AG04450 (cell line): ENCODE data around the gene DCLK1. TPM values are rescaled to one million over a fixed set of nuclear protein-coding genes. Genes with fewer than 3 reads are reported as not detected.

Experiments
- CTCF ChIA-PET: fragments of 300-600, 350-600 bp; formaldehyde crosslinking; extraction: SDS; loops from one replicate; lab custom pipeline; 2022; ENCODE audit warnings: antibody characterized with exemption, inconsistent platforms; lab: Charles Lee
- POLR2A ChIA-PET: fragments of 350-600 bp; formaldehyde crosslinking; extraction: SDS; loops from one replicate; lab custom pipeline; 2021; ENCODE audit warnings: antibody characterized with exemption, inconsistent platforms; lab: Yijun Ruan, JAX
- DNase-seq: peaks from one replicate; pipeline ENCODE4 v3.0.0-alpha.2; 2011; ENCODE audit warnings: low read depth, low spot score
- H3K27ac ChIP-seq: one replicate; pipeline ENCODE4 v1.5.1; 2012; ENCODE audit warnings: low read depth, low read length, control low read depth
- H3K27me3 ChIP-seq: one replicate; pipeline ENCODE4 v1.6.0; 2012; ENCODE audit warnings: low read length; ENCODE audit not compliant: control insufficient read depth, insufficient read depth
- H3K4me3 ChIP-seq: 2 replicates; pipeline ENCODE4 v1.5.1; 2011; ENCODE audit warnings: mild to moderate bottlenecking, low read depth, low read length, control low read depth
- H3K9me3 ChIP-seq: 2 replicates; pipeline ENCODE4 v1.5.1; 2012; ENCODE audit warnings: low read length; ENCODE audit not compliant: control insufficient read depth, insufficient read depth
- polyA plus RNA-seq: library from polyadenylated mRNA; depleted of rRNA; stranded (reverse); fragments of >200 nt; gene quantifications from 2 replicates; pipeline ENCODE4 v1.2.3, GENCODE V29; 2011
- TF ChIP-seq, protein P1 (sequence below): IDR thresholded peaks from 2 replicates; pipeline ENCODE4 v1.5.1; 2011; ENCODE audit warnings: low read depth, low read length, control low read depth, inconsistent platforms

Gene DCLK1
- polyA plus RNA-seq, 1 experiment: not detected

GRCh38 chr13:36031490-36031889 is 99.7 kb downstream of the DCLK1 start:
- H3K27ac ChIP-seq: no peak overlapping the region
- H3K27me3 ChIP-seq: no peaks in the 10 kb centered on the region
- H3K9me3 ChIP-seq: no peaks in the 10 kb centered on the region
- TF ChIP-seq, protein P1, sequence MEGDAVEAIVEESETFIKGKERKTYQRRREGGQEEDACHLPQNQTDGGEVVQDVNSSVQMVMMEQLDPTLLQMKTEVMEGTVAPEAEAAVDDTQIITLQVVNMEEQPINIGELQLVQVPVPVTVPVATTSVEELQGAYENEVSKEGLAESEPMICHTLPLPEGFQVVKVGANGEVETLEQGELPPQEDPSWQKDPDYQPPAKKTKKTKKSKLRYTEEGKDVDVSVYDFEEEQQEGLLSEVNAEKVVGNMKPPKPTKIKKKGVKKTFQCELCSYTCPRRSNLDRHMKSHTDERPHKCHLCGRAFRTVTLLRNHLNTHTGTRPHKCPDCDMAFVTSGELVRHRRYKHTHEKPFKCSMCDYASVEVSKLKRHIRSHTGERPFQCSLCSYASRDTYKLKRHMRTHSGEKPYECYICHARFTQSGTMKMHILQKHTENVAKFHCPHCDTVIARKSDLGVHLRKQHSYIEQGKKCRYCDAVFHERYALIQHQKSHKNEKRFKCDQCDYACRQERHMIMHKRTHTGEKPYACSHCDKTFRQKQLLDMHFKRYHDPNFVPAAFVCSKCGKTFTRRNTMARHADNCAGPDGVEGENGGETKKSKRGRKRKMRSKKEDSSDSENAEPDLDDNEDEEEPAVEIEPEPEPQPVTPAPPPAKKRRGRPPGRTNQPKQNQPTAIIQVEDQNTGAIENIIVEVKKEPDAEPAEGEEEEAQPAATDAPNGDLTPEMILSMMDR: no peak
- no peak overlapping the region for H3K4me3 ChIP-seq
- DNase-seq: no peak
- ChIA-PET CTCF (interaction anchor here (0.6 kb wide), 1 partner anchor 105 kb away, joined by 3 read pairs; no protein-coding TSS in a partner anchor), POLR2A (no interaction called here)

DNA sequence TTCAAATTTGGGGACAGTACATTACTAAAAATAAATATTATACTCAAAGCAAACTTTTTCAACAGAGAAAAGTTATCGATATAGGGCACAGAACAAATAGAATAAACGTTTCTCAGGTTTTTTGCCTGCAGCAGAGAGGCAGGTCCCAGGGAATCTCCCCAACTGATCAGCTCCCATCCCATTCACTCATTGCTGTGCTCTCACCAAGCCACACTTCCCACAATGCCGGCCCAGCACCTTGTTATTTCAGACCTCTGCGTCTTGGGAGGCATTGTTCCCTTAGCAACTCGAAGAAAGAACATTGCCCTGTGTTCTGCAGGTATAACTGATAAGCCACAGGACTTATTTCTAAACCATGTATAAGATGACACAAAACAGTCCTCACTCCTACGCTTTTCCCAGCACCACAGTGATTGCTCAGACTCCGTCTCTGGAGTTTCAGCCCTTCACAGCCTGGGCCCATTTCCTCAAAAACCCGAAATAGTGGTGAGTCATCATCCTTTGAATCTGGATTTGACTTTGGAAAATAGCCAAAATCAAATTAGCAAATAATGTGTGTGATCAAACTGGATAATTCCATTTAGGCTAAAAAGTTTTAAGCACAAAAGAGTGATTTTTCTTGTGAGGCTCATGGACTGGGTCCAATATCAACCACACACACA is 100.4 kb downstream of the DCLK1 start:
- no peaks in the 10 kb centered on the region for H3K9me3 ChIP-seq
- POLR2A ChIA-PET: no interaction called here
- no peak for DNase-seq
- TF ChIP-seq, protein P1: no peak
- CTCF ChIA-PET: interaction anchor here (0.6 kb wide), 1 partner anchor 105 kb away, joined by 3 read pairs; no protein-coding TSS in a partner anchor
- H3K4me3 ChIP-seq: no peak overlapping the region
- H3K27ac ChIP-seq: no peak overlapping the region
- no peaks in the 10 kb centered on the region for H3K27me3 ChIP-seq

GRCh38 chr13:36029166-36029565 is 102.0 kb downstream of the DCLK1 start:
- POLR2A ChIA-PET: no interaction called here

DNA sequence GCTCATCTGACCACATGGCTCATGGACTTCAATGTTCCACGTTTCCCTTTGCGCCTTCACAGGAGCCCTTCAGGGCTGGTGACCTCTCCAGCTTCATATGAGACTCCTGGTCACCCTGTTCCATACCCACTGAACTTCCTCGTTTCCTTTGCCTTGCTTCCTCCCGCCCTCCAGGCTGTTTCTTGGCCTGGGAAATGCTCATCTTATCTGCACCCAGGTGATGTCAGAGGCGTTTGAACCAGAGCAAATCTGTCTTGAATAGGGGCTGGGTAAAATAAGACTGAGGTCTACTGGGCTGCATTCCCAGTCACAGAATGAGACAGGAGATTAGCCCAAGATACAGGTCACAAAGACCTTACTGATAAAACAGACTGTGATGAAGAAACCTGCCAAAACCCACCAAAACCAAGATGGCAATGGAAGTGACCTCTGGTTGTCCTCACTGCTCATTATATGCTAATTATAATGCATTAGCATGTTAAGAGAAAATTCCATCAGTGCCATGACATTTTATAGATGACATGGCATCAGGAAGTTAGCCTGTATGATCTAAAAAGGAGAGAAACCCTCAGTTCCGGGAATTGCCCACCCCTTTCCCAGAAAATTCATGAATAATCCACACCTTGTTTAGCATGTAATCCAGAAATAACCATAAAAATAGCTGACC is 102.7 kb downstream of the DCLK1 start:
- no peaks in the 10 kb centered on the region for H3K9me3 ChIP-seq
- no peak overlapping the region for H3K27ac ChIP-seq
- ChIA-PET POLR2A (no interaction called here), CTCF (no interaction called here)
- no peaks in the 10 kb centered on the region for H3K27me3 ChIP-seq
- H3K4me3 ChIP-seq: no peak overlapping the region
- TF ChIP-seq, protein P1: no peak
- no peak for DNase-seq

More at GRCh38 chr13:36029166-36029565, 102.0 kb downstream of the DCLK1 start:
- no peak for DNase-seq
- Histone ChIP-seq H3K27ac (no peak overlapping the region), H3K9me3 (no peaks in the 10 kb centered on the region), H3K4me3 (no peak overlapping the region), H3K27me3 (no peaks in the 10 kb centered on the region)
- TF ChIP-seq, protein P1: no peak
- CTCF ChIA-PET: no interaction called here

DNA sequence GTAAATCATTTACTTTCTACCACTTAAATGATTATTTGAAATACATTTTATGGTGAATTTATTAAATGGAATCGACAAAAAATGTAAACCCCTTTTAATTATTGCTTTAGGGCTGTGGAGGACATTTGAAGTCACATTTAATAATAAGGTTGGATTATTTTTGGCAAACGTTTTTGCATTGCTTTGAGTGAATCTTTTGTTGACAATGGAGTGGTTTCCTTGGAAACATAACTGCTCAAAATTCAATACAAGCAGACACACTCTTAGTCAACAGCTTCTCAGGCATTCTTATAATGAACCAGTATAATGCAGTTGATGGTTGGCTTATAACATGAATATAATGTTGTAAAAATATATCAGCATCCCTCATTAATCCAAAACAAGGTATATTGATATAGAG is 104.7 kb downstream of the DCLK1 start:
- CTCF ChIA-PET: interaction anchor here (0.5 kb wide), 1 partner anchor 607 kb away, joined by 3 read pairs; no protein-coding TSS in a partner anchor
- no peak overlapping the region for H3K4me3 ChIP-seq
- TF ChIP-seq, protein P1: no peak
- no peak for DNase-seq
- no peaks in the 10 kb centered on the region for H3K9me3 ChIP-seq
- POLR2A ChIA-PET: no interaction called here
- H3K27ac ChIP-seq: no peak overlapping the region
- H3K27me3 ChIP-seq: no peaks in the 10 kb centered on the region
